GM18868 (cell line): ENCODE results near the gene PARP6.

Experiments
- ATAC-seq: cut with Tn5 transposase; IDR thresholded peaks from one replicate; pipeline ENCODE4 v1.9.1; 2021; ENCODE audit warnings: mild to moderate bottlenecking, moderate library complexity; ENCODE audit not compliant: unreplicated experiment

The PARP6 gene

GRCh38 chr15:72231833-72232478, 40.4 kb downstream of the PARP6 start:
- no peak for ATAC-seq

GRCh38 chr15:72231066-72231832, 41.1 kb downstream of the PARP6 start, which contains the start of gene PKM:
PKM (minus strand) TSS chr15:72231190; CDS start chr15:72219097, 12,093 bp downstream.
- peak; percentile 36 for ATAC-seq

GRCh38 chr15:72230197-72231065, 41.9 kb downstream of the PARP6 start:
- ATAC-seq: no peak

GRCh38 chr15:72229947-72230196, 42.5 kb downstream of the PARP6 start:
- no peak for ATAC-seq

GRCh38 chr15:72229076-72229946, 43.0 kb downstream of the PARP6 start:
- no peak for ATAC-seq

- ATAC-seq: no peak
These were observed 44.6 kb downstream of the PARP6 start for GRCh38 chr15:72227720-72228119.

GRCh38 chr15:72227192-72227586, 45.2 kb downstream of the PARP6 start:
- no peak for ATAC-seq

GRCh38 chr15:72223278-72223677, 49.1 kb downstream of the PARP6 start:
- no peak for ATAC-seq

- no peak for ATAC-seq
These were observed 50.0 kb downstream of the PARP6 start for GRCh38 chr15:72222393-72222792.

- no peak for ATAC-seq
These were observed 51.7 kb downstream of the PARP6 start for GRCh38 chr15:72220687-72221086.

- no peak for ATAC-seq
These were observed 55.1 kb downstream of the PARP6 start for GRCh38 chr15:72217216-72217615.

- ATAC-seq: no peak
These were observed 56.3 kb downstream of the PARP6 start for GRCh38 chr15:72216079-72216478.

- ATAC-seq: no peak
These were observed 64.7 kb downstream of the PARP6 start for GRCh38 chr15:72207558-72208085.

- ATAC-seq: no peak
These were observed 65.7 kb downstream of the PARP6 start for GRCh38 chr15:72206677-72207000.

- ATAC-seq: no peak
These were observed 66.3 kb downstream of the PARP6 start for GRCh38 chr15:72205896-72206676.

GRCh38 chr15:72205273-72205672, 67.1 kb downstream of the PARP6 start:
- ATAC-seq: no peak

- ATAC-seq: no peak
These were observed 68.9 kb downstream of the PARP6 start for GRCh38 chr15:72203507-72203837.

- ATAC-seq: no peak
These were observed 69.4 kb downstream of the PARP6 start for GRCh38 chr15:72202801-72203506.

GRCh38 chr15:72202302-72202701, 70.1 kb downstream of the PARP6 start:
- ATAC-seq: no peak
